ENCODE measurements around the gene KRT79. TPM values are rescaled to one million over a fixed set of nuclear protein-coding genes. Genes with fewer than 3 reads are reported as not detected.
A peak's percentile ranks its signal among the peaks of the same experiment; 100 is the strongest.

KRT79 gene
- total RNA-seq, 4 donors from 2014 or later = 48.8 to 202 (median 156) TPM

- TF ChIP-seq CTCF (IDR thresholded peaks at IDR 0.05) (no peak), POLR2AphosphoS5 (IDR thresholded peaks at IDR 0.05) (no peak), POLR2A (IDR thresholded peaks at IDR 0.05) (no peak), EP300 (IDR thresholded peaks at IDR 0.05) (no peak)
- Histone ChIP-seq H3K27me3 (no peaks in the 10 kb centered on the region), H3K9me3 (no peaks in the 10 kb centered on the region), H3K4me1 (no peaks in the 10 kb centered on the region), H3K4me3 (no peak overlapping the region), H3K27ac (no peak overlapping the region), H3K36me3 (no peaks in the 10 kb centered on the region)
- DNase-seq (ENCODE audit: low spot score in 2 of 2) = peak in 1 of 2 donors; percentile 49
- WGBS = 84% methylated on average over 6 of the region's 7 CpGs
Measured at GRCh38 chr12:52831251-52831650, 2.9 kb downstream of the KRT79 start.

GRCh38 chr12:52829986-52830770 is 3.9 kb downstream of the KRT79 start:
- no peak overlapping the region for H3K27ac ChIP-seq
- DNase-seq (ENCODE audit: low spot score in 2 of 2) = no peak
- 83% methylated on average over 7 of the region's 8 CpGs for WGBS

GRCh38 chr12:52828591-52829021 is 5.5 kb downstream of the KRT79 start:
- H3K27me3 ChIP-seq = no peaks in the 10 kb centered on the region
- 23% methylated on average over 2 of the region's 2 CpGs for WGBS
- H3K4me3 ChIP-seq = no peak overlapping the region
- no peak overlapping the region for H3K27ac ChIP-seq
- no peaks in the 10 kb centered on the region for H3K4me1 ChIP-seq
- no peak for TF ChIP-seq CTCF (IDR thresholded peaks at IDR 0.05)
- TF ChIP-seq POLR2AphosphoS5 (IDR thresholded peaks at IDR 0.05) = no peak
- TF ChIP-seq POLR2A (IDR thresholded peaks at IDR 0.05) = no peak
- no peak for TF ChIP-seq EP300 (IDR thresholded peaks at IDR 0.05)
- no peak for DNase-seq (ENCODE audit: low spot score in 2 of 2)
- no peaks in the 10 kb centered on the region for H3K9me3 ChIP-seq
- no peaks in the 10 kb centered on the region for H3K36me3 ChIP-seq

More at GRCh38 chr12:52829986-52830770, 3.9 kb downstream of the KRT79 start:
- no peaks in the 10 kb centered on the region for H3K27me3 ChIP-seq
- H3K9me3 ChIP-seq = no peaks in the 10 kb centered on the region
- no peaks in the 10 kb centered on the region for H3K36me3 ChIP-seq
- H3K4me3 ChIP-seq = no peak overlapping the region
- TF ChIP-seq CTCF (IDR thresholded peaks at IDR 0.05) (no peak), POLR2AphosphoS5 (IDR thresholded peaks at IDR 0.05) (no peak), POLR2A (IDR thresholded peaks at IDR 0.05) (no peak), EP300 (IDR thresholded peaks at IDR 0.05) (no peak)
- H3K4me1 ChIP-seq = no peaks in the 10 kb centered on the region

- TF ChIP-seq CTCF (IDR thresholded peaks at IDR 0.05) = no peak
- no peak for TF ChIP-seq POLR2AphosphoS5 (IDR thresholded peaks at IDR 0.05)
- no peak for TF ChIP-seq EP300 (IDR thresholded peaks at IDR 0.05)
- no peak for TF ChIP-seq POLR2A (IDR thresholded peaks at IDR 0.05)
- Histone ChIP-seq H3K36me3 (no peaks in the 10 kb centered on the region), H3K4me1 (no peaks in the 10 kb centered on the region), H3K27me3 (no peaks in the 10 kb centered on the region), H3K9me3 (no peaks in the 10 kb centered on the region), H3K27ac (no peak overlapping the region), H3K4me3 (no peak overlapping the region)
- DNase-seq (ENCODE audit: low spot score in 2 of 2) = no peak
Measured at GRCh38 chr12:52828156-52828555, 6.0 kb downstream of the KRT79 start.

- Histone ChIP-seq H3K27me3 (no peaks in the 10 kb centered on the region), H3K27ac (no peak overlapping the region), H3K9me3 (no peaks in the 10 kb centered on the region), H3K4me3 (no peak overlapping the region), H3K36me3 (no peaks in the 10 kb centered on the region), H3K4me1 (no peaks in the 10 kb centered on the region)
- WGBS = 87% methylated on average over 6 of the region's 6 CpGs
- no peak for DNase-seq (ENCODE audit: low spot score in 2 of 2)
- no peak for TF ChIP-seq EP300 (IDR thresholded peaks at IDR 0.05)
- TF ChIP-seq POLR2AphosphoS5 (IDR thresholded peaks at IDR 0.05) = no peak
Measured at GRCh38 chr12:52827499-52828090, 6.5 kb downstream of the KRT79 start.
